ENCODE data around the gene HSPBP1. TPM values are rescaled to one million over a fixed set of nuclear protein-coding genes. Genes with fewer than 3 reads are reported as not detected.

HSPBP1 gene
- polyA plus RNA-seq, 4 donors = 25.7 to 47.7 (median 29.7) TPM

DNA sequence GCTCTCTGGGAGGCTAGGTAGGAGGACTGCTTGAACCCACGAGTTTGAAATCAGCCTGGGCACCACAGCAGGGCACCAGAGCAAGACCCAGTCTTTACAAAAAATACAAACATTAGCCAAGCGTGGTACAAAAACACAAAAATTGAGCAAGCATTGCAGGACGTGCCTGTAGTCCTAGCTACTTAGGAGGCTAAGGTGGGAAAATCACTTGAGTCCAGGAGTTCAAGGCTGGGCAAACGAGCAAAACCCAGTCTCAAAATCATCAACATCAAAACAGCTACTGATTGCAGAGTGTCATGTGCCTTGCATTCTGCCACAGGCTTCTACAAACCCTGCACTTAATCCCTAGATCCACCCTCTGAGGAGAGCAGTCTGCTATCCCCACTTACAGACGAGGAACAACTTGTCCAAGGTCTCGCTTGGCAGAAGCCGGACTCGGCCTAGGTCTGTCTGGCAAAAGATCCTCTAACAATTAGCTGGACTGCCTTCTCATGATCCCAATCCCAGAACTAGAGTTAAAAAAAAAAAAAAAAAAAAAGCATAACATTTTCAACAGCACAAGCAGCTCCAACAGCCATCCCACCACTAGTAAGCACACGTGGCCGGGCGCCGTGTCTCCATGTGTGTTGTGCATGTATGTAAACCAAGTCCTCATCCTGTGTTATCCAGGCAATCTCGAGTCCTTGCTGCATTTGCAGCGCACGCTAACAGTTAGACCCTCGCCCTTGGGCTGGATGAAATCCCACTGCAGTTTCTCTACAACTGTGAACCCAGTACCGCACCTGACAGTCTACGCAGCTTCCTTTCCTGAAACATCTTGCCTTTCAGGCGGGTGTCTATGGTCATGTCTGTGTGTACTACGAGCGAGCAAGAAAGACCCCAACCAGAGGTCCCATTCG, 23.1 kb downstream of the HSPBP1 start:
- no peak for DNase-seq (ENCODE audit: low read depth in 4 of 4, low spot score in 3 of 4)

DNA sequence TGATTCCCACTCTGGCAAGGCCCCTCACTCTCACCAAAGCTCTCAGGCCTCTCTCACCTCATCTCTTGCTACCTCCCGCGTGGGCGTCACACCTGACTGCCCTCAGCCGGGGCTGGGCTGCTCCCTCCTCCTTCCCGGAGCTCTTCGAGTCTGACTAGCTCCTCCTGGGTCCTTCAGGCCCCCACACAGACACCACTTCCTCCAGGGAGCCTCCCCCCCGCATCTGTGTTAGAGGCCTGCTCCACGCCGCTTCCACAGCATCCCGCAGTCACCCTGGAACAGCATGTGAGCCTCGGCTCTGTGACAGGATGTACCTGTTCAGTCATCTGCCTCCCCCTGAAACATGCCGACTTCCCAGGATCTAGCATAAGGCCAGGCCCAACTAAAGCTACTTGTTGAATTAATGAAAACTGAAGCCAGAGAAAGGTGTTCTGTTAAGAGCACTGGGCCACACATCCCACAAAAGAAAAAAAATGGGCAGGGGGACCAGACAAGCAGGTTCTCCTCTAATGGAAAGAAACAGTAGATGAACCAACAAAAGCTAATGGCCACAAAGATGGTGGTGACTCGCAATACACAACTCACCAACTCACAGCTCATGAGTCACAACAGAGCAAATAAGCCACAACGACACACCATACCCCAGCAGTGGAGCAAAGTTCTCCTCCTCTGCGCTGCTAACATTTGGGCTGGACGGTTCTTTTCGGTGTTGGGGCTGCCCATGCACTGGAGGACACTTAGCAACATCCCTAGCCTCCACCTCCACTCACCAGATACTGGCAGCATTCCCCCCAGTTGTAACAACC, 24.1 kb downstream of the HSPBP1 start:
- no peak for DNase-seq (ENCODE audit: low read depth in 4 of 4, low spot score in 3 of 4)

DNA sequence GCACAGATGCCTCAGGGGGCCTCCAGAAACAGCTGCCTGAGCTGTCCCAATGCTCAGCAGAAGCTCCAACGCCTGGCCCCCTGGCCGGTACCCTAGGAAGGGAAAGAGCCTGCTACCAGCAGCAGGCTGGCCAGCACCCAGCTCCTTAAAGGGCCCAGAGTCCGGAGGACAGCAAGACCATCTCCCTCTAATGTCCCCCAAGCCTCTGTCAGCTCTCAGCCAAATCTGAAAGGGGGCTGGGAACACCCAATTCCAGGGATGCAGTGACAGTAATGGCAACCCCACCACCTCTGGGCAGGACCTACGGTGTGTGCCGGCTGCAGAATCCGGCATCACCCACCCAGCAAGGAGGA, 25.3 kb downstream of the HSPBP1 start:
- DNase-seq (ENCODE audit: low read depth in 4 of 4, low spot score in 3 of 4) = no peak

DNA sequence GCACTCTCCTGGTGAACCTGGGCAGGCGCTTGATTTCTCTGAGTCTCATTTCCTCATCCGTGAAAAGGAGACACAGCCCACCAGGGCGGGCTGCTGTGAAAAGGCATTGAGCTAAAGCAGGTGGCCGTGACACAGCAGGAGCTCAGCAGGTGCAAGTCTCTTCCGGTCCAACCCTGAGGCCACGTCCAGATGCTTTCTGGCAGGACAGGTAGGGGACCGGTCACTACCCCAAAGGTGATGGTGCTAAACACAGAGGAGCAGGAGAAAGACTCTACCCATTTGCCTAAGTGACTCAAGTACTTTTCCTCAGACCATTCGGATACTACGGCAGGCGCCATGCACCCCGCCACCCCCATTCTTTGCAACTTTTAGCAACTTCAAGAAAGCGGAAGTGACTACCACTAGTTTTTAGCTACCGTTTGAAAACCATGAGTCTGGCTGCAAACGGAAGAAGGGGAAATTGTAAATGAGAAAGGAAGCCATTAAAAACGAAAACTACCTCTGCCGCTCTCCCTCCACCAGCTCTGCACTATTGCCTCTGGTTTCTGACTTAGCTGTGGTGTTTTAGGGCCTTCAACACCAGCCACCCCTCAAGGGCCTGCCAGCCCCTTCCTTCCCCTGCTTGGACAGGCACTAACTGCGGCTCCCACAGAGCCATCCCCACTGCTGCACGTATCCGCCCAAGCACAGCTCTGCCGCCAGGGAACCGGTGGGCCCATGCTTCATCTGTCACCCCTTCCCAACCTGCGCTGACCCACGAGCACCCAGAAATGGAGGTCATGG, 25.9 kb downstream of the HSPBP1 start:
- DNase-seq (ENCODE audit: low read depth in 4 of 4, low spot score in 3 of 4) = no peak

DNA sequence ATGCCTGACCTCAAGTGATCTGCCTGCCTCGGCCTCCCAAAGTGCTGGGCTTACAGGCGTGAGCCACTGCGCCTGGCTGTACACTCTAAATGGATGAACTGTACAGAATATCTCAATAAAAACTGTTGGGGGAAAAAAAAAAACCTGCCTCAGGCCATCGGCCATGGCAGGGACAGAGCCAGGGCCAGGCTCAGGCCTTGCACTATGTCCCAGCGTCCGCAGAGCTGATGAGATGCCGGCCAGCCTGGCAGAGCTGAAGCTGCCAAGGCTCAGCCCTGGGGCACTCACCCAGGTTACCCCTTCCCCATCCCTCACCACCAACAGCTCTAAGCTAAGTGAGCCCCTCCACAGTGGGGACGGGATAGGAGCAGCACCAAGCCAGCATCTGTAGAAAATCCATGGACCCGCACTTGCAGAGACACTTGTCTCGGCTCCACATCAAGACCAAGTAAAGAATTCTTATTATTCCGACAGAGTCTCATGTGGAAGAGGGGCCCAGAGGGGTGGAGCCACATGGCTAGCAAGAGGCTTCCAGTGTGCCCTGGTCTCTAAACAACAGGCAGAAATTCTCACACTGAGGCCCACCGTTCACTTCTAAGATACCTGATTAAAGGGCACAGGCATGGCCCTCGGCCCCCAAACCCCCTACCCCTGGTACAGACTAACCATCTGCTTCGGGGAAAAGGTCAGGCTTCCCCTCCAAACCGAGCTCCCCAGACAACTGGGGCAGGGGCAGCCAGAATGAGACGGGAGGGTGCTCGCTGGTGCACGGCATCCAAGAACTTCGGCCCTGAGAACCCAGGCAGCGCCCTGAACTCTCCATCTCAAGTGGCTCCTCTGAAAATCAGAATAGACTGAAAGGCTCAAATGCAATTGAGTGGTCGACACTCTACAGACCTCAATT, 26.9 kb downstream of the HSPBP1 start:
- no peak for DNase-seq (ENCODE audit: low read depth in 4 of 4, low spot score in 3 of 4)

DNA sequence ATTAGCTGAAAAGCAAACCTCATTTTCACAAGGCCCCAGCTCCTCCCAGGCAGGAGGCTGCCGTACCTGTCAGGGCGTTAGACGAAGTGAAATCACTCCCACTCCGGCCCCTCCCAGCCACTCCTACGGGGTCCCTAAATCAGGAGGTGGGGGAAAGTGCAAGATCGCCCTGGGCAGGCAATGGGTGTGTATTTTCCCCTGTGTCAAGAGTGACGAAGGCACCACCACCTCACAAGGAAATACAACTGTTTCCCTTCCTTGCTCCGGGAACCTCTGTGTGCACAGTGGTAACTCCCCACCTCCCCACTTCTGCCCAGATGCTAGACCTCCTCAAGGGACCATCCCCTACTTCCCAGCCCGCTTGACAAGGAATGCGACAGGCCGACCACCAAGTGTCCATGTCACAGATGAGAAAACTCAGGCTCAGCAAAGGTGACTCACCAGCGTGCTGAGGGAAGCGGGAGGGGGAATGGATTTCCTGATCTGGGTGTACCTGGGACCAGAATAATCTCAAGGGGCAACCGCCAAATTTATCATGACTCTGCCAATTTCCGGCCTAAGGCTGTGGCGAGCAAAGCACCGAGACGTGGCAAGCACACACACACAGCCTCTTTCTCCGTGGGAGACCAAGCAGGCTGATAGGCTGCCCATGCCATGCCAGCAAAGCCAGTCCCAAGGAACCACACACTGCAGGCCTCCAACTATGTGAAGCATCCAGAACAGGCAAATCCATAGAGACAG, 28.4 kb downstream of the HSPBP1 start:
- no peak for DNase-seq (ENCODE audit: low read depth in 4 of 4, low spot score in 3 of 4)

DNA sequence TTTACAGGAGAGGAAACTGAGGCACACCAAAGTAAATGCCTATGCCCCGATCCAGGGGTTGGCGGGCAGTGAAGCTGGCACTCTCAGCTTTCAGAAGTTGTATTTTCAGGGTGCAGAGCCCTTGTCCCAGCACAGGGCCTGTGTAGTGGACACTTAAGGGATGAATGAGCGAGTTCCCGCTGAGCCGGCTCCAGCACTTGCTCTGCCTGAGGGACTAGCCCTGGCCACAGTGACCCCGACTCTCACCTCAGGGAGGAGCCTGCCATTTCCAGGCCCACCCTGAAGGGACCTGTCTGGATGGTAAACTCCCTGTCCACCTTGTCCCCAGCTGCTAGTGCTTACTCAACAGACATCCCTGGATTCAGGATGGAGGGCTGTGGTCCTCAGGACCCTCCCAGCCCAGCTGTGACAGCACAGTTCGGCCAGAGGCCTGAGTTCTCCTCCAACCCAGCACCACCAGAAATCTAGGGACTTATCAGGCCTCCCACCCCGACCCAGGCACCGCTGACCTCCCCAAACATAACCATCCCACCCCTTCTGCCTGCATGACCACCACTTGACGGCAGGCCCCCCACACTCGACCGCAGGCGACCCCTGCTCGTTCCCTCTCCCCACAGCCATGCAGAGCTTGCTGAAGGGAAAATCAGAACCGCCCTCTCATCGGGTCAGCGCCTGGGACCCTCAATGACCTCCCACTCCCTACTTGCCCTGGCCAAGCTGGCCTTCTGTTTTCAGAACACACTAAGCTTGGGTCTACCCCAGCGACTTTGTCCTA, 29.5 kb downstream of the HSPBP1 start:
- DNase-seq (ENCODE audit: low read depth in 4 of 4, low spot score in 3 of 4) = no peak

DNA sequence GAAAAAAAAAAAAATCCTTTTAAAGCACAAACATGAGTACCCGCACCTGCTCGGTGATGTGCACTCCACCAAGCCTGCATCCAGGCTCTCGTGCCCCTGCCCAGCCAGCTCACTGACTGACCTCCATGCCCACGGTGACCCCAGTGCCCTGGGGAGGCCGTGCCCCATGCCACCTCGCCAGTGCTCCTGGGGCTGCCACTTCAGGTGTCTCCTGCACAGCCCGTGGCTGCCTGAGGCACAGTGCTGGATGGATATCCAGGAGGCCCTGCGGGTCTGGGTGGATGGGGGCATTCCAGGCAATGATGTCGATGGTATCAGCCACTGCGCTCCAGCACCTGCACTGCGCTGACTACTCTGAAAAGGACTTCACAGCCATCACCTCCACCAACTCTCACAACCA, 30.1 kb downstream of the HSPBP1 start:
- no peak for DNase-seq (ENCODE audit: low read depth in 4 of 4, low spot score in 3 of 4)

DNA sequence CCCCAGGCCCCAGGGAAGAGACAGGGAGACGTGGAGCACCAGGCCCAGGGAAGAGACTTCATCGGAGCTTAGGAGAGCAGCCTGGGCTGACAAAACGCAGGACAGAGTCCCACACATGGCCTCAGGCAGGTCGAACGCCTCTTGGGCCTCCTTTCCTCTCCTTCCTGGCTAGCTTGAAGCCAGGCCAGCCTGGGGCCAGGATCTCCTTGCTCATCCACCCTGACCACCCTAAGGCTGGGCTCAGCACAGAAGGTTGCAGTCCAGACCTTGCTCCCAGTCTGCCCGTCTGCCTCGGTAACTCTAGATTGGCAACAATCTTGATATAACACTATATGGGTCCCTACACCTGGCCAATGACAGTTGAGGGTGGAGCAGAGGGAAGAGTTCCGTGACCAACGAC, 31.2 kb downstream of the HSPBP1 start:
- no peak for DNase-seq (ENCODE audit: low read depth in 4 of 4, low spot score in 3 of 4)

DNA sequence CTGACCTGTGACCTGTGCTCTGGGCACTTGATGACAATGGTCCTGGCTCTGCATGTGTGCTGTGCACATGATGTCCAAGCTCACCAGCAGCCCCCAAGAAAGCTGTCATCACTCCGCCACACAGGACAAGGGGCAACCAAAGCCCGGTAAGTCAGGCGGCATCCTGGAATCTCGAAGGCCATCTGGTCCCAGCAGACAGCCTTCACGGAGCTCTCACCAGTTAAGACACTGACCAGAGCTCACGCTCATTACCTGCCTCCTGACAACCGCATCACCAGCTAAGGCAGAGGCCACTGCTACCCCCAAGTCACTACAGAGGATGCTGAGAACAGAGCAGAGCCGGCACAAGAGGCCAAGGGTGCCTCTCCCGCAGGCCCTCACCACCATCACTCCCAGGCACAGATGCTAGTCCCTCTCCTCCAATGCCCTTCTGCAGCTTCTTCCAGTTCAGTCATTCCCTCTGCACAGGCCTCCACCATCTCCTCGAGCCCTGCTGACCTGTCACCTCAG, 31.7 kb downstream of the HSPBP1 start:
- DNase-seq (ENCODE audit: low read depth in 4 of 4, low spot score in 3 of 4) = no peak

DNA sequence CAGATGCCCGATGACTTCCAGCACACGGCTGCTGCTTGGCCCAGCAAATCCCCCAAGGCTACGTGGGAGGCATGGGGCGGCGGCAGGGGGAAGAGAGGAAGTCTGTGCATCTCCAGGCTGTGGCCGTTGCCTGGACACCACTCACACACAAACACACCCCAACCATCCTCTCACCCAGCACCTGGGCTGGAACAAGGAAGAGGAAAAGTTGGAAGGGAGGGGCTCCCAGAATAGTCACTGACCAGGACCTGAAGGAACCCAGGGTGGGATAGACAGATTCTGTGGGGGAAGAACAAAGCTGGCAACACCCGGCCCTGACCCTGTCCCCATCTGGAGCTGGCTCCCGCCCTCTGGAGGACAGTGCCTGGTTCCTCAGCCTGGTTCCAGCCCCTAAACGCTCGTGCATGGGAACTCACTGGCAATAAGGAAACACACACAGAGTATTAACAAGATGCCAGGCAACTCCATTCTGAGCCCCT, 32.2 kb downstream of the HSPBP1 start:
- no peak for DNase-seq (ENCODE audit: low read depth in 4 of 4, low spot score in 3 of 4)

DNA sequence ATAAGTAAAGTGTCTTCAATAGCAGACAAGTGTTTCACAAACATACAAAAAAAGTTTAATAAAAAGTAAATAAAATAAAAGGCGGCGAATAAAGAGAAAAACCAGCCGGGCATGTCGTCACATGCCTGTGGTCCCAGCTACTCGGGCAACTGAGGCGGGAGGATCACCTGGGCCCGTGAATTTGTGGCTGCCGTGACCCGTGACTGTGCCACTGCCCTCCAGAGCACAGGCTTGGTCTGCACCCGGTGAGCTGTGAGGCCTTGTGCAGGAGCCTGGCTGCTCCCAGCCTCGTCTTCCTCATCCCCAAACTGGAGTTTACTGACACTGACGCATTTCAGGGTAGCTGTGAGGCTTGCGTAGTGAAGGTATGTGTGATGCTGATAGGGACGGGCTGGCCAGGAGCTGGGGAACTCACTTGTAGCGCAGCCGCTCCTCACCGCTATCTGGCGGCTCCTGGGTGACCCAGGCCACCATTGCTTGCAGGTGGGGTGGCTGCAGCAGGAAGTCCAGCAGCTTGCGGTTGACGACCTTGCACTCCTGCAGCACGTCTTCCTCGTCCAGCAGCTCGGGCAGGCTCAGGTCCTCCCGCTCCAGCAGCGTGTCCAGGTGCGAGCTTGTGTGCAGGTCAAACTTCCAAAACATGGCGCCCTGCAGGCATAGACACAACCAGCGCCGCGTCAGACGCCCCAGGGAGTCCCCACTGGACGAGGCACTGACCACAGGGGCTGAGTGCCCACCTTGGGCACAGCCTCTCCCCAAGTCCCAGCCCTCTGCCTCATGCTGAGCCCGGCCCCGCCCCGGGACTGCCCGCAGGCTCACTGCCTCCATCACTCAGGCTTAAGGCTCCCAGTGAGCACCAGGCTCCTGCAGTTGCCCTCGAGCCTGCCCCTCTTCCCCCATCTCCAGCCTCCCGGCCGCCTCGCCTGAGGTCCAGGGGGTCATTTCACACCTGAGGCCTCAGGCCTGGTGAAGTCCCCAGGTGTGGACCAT, 33.2 kb downstream of the HSPBP1 start:
- DNase-seq (ENCODE audit: low read depth in 4 of 4, low spot score in 3 of 4) = no peak

DNA sequence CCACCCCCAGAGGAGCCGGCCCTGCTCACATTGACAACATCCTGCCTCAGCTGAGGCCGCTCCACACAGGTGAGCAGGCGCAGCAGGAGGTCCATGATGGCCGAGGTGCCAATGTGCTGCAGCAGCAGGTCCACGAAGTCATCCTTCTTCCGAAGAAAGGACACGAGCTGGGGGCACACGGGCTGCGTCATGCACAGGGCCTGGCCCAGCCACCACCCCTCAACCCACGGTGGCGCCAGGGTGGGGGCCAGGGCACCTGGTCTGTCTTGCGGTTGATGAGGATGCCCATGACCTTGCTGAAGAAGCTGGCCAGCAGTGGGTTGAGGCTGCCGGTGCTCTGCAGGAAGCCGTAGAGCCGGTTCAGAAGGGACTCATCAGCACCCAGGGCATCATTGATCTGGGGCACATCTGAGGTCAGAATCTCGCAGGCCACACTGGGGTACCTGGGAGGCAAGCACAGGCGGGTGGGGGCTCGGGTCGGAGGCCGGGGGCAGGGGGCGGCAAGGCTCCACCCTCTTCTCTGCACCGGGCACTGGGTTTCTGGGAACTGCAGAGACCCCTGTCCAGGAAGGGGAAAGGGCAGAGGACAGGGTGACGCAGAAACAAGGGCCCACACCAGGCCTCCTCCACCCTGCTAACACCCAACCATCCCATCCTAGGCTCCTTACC, 34.5 kb downstream of the HSPBP1 start:
- DNase-seq (ENCODE audit: low read depth in 4 of 4, low spot score in 3 of 4) = no peak

DNA sequence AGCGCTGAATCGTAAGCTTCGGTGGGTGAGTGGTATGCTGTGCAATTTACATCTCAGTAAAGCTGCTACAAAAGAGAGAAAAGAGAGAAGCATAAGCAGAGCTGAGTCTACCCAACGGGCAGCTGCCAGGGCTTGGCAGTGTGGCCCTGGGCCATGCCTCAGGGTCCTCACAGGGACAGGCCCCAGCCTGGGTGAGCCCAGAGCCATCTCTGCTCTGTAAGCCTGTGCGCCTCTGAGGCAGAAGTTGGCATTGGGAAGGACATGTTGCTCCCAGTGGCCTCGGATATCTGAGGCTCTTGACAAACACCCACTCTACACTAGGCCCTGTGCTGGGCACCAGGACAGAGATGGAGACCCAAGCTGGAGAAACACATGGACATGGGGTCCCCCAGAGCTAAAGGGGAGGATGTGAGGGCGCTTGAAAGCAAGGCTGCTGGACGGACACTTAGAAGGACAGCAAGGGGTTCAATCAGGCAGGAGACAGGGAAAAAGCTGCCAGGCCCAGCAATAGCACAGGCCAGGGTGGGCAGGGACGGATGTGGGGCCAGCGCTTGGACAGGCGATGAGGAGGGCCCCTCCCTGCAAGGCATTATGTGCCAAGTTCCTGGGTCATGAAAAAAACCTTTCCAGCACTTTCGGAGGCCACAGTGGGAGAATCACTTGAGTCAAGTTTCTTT, 35.8 kb downstream of the HSPBP1 start:
- no peak for DNase-seq (ENCODE audit: low read depth in 4 of 4, low spot score in 3 of 4)

DNA sequence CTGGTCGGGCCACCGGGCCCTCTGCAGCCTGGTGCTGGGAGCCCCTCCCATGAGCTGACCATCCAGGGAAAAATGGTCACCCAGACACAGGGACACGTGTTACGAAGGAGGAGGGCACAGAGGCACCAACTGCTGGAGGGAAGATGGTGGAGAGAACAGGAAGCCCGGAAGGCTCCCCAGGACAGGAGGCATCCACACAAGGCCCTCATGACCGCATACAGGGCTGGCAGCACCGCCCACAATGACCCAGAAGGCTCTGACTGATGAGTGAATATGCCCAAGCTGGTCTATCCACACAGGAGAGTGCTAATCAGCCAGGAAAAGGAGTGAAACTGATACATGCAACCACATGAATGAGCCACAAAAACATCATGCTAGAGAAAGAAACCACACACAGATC, 37.4 kb downstream of the HSPBP1 start:
- no peak for DNase-seq (ENCODE audit: low read depth in 4 of 4, low spot score in 3 of 4)

DNA sequence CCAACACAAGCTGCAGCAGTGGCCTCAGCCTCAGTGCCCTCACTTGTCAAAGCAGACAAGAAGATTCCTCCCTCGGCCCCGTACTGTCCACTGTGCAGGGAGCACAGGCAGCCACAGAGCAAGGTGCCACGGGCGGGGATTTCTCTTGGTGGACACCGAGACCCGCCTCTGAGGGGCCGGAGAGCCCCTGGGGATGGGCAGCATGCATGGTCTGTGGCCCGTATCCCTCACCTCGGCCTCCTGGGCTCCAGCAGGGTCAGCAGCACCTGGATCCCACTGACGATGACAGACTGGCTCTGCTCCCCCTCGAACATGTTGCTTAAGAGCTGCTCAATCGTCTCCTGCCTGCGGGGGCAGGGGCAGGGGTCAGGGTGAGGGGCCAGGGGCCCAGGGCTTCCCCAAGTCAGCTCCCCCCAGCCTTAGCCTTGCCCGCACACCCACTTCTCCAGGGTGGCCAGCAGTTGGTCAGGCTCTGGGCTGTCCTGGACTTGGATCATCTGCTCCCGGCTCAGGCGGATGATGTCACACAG, 37.9 kb downstream of the HSPBP1 start:
- DNase-seq (ENCODE audit: low read depth in 4 of 4, low spot score in 3 of 4) = no peak

Data from right renal pelvis (tissue), 4 donors.